A673 (cell line): Measurements from ENCODE around the gene DENND2C. TPM values are rescaled to one million over a fixed set of nuclear protein-coding genes. Genes with fewer than 3 reads are reported as not detected.

Experiments used
- BruUV-seq: library from RNA; stranded (reverse); fragments of 400-500 nt; replicated peaks from 2 replicates; lab custom pipeline; 2021; lab: Mats Ljungman, UMichigan
- CTCF ChIA-PET: fragments of 300-600 bp; sonication (Branson Sonifier 250); formaldehyde crosslinking; loops from one replicate; lab custom pipeline; 2022; ENCODE audit warnings: antibody characterized with exemption; lab: Charles Lee
- POLR2A ChIA-PET: fragments of 300-600 bp; sonication (Branson Sonifier 250); formaldehyde crosslinking; loops from one replicate; lab custom pipeline; 2022; ENCODE audit warnings: antibody characterized with exemption; ENCODE audit not compliant: low non-redundant PET; lab: Charles Lee
- DNase-seq: peaks from one replicate; pipeline ENCODE4 v3.0.0-alpha.2; 2015; ENCODE audit warnings: low spot score
- H3K27ac ChIP-seq: fragments of 200-600 bp; sonication (generic); 2 replicates; pipeline ENCODE4 v1.5.1; 2016; ENCODE audit warnings: mixed run types, low read depth, mild to moderate bottlenecking, mixed read lengths, antibody characterized with exemption, low read length; ENCODE audit not compliant: poor library complexity, severe bottlenecking
- H3K27me3 ChIP-seq: fragments of 200-600 bp; sonication (generic); replicated peaks from 2 replicates; pipeline ENCODE4 v1.6.1; 2017; ENCODE audit warnings: mixed run types, low read depth, mild to moderate bottlenecking, mixed read lengths, antibody characterized with exemption, low read length; ENCODE audit not compliant: insufficient read depth, poor library complexity
- H3K36me3 ChIP-seq: fragments of 200-600 bp; sonication (generic); 2 replicates; pipeline ENCODE4 v1.6.1; 2016; ENCODE audit warnings: mixed run types, mild to moderate bottlenecking, mixed read lengths, antibody characterized with exemption, low read length; ENCODE audit not compliant: insufficient read depth, poor library complexity, severe bottlenecking
- H3K4me1 ChIP-seq: fragments of 200-600 bp; sonication (generic); 2 replicates; pipeline ENCODE4 v1.6.1; 2017; ENCODE audit warnings: mixed run types, mild to moderate bottlenecking, mixed read lengths, antibody characterized with exemption, low read length; ENCODE audit not compliant: insufficient read depth, poor library complexity, severe bottlenecking
- H3K4me3 ChIP-seq: fragments of 200-600 bp; sonication (generic); 2 replicates; pipeline ENCODE4 v1.5.1; 2016; ENCODE audit warnings: low read depth, mixed run types, mild to moderate bottlenecking, mixed read lengths, low read length; ENCODE audit not compliant: poor library complexity, severe bottlenecking
- H3K9me3 ChIP-seq: fragments of 200-600 bp; sonication (generic); 2 replicates; pipeline ENCODE4 v1.6.1; 2016; ENCODE audit warnings: mixed run types, low read depth, mild to moderate bottlenecking, mixed read lengths, antibody characterized with exemption, low read length; ENCODE audit not compliant: poor library complexity, severe bottlenecking
- CTCF ChIP-seq: fragments of 300-800, 200-600 bp; sonication (generic); conservative IDR thresholded peaks from 2 replicates; pipeline ENCODE4 v1.5.1; 2017; ENCODE audit warnings: low read depth, mild to moderate bottlenecking, antibody characterized with exemption, low read length, moderate library complexity, mixed read lengths
- EZH2 ChIP-seq: fragments of 200-600 bp; sonication (generic); IDR thresholded peaks from 2 replicates; pipeline ENCODE4 v1.6.1; 2017; ENCODE audit warnings: borderline replicate concordance, low read depth, mild to moderate bottlenecking, mixed read lengths, antibody characterized with exemption, low read length; ENCODE audit not compliant: poor library complexity, severe bottlenecking
- intact Hi-C: fragments of 100-400 bp; cut with micrococcal nuclease; formaldehyde crosslinking; loops from one replicate; pipeline ENCODE4 v1.10.0; 2022; ENCODE audit not compliant: unreplicated experiment
- total RNA-seq: library from RNA; stranded (reverse); gene quantifications from 2 replicates; pipeline ENCODE4 v1.2.3, GENCODE V29; 2021

DENND2C gene
- total RNA-seq, 1 experiment from 2014 or later = 1.9 TPM

GRCh38 chr1:114676115-114676514, 6.3 kb upstream of the DENND2C start:
- H3K36me3 ChIP-seq = no peaks in the 10 kb centered on the region
- no peak for DNase-seq
- no peak for TF ChIP-seq EZH2
- no peak for TF ChIP-seq CTCF
- no peaks in the 10 kb centered on the region for H3K27me3 ChIP-seq
- no peaks in the 10 kb centered on the region for H3K4me1 ChIP-seq
- CTCF ChIA-PET = no interaction called here
- POLR2A ChIA-PET = no interaction called here
- H3K4me3 ChIP-seq = no peak overlapping the region
- no peaks in the 10 kb centered on the region for H3K9me3 ChIP-seq
- intact Hi-C loops = loop anchor here (10.0 kb wide), 1 partner anchor 331 kb away; no protein-coding TSS in a partner anchor
- no TSS peak for BruUV-seq
- no peak overlapping the region for H3K27ac ChIP-seq

DNA sequence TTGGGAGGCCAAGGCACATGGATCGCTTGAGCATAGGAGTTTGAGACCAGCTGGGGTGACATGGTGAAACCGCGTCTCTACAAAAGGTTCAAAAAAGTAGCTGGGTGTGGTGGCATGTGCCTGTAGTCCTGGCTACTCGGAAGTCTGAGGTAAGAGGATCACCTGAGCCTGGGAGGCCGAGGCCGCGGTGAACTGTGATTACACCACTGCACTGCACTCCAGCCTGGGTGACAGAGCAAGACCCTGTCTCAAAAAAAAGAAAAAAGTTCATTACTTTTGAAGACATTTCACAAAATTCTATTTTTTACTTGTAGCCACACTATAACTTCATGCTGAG, 2.1 kb upstream of the DENND2C start:
- POLR2A ChIA-PET = no interaction called here
- no TSS peak for BruUV-seq
- no peaks in the 10 kb centered on the region for H3K36me3 ChIP-seq
- H3K9me3 ChIP-seq = no peaks in the 10 kb centered on the region
- H3K27me3 ChIP-seq = no peaks in the 10 kb centered on the region
- TF ChIP-seq CTCF (no peak), EZH2 (no peak)
- H3K4me3 ChIP-seq = no peak overlapping the region
- CTCF ChIA-PET = no interaction called here
- no peak for DNase-seq
- H3K4me1 ChIP-seq = no peaks in the 10 kb centered on the region
- intact Hi-C loops = loop anchor here (5.0 to 10.0 kb wide), 2 partner anchors 327 to 695 kb away; partner anchors contain the start of gene OLFML3
- no peak overlapping the region for H3K27ac ChIP-seq

DNA sequence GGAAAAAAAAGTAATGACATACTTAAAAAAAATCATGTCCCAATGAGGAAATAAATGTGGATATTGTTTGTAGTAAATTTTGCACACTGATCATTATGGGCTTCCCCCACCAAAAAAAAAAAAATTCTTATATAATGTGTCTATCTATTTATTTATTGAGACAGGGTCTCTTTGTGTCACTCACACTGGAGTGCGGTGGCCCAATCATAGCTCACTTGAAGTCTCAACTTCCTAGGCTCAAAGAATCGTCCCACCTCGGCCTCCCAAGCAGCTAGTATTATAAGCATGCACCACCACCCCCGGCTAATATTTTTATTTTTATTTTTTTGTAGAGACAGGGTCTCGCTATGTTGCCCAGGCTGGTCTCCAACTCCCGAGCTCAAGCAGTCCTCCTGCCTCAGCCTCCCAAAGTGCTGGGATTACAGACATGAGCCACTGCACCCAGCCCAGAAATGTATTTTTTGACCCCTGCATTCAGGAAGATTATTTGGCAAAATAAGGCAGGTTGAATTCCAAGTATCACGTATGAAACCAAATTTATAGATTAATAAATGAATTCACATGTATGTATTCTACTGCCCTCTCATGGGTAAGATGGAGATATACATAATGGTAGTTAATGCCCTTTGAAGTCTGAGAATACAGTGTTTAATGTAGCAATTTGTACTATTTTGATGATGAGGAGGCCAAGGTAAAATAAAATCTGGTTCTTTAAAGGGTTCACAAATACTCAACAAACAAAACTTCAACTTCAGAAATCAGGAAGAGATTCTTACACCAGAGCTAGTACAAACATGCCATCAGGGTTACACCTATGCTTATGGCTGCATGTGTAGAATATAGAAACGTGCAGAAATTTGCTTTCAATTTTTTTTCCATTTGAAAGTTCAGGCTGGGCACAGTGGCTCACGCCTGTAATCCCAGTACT, 1.4 kb upstream of the DENND2C start:
- no peak overlapping the region for H3K27ac ChIP-seq
- H3K36me3 ChIP-seq = no peaks in the 10 kb centered on the region
- H3K4me1 ChIP-seq = no peaks in the 10 kb centered on the region
- ChIA-PET CTCF (no interaction called here), POLR2A (no interaction called here)
- peak; percentile 40 for DNase-seq
- BruUV-seq = no TSS peak
- H3K9me3 ChIP-seq = no peaks in the 10 kb centered on the region
- TF ChIP-seq CTCF = peak; percentile 59
- TF ChIP-seq EZH2 = no peak
- no peaks in the 10 kb centered on the region for H3K27me3 ChIP-seq
- H3K4me3 ChIP-seq = no peak overlapping the region
- intact Hi-C loops = loop anchor here (5.0 to 10.0 kb wide), 2 partner anchors 326 to 694 kb away; partner anchors contain the start of gene OLFML3
